ENCODE measurements around the gene ANXA3. TPM values are rescaled to one million over a fixed set of nuclear protein-coding genes. Genes with fewer than 3 reads are reported as not detected.
"Not testable (repeated sequence)": the region's sequence is repeated elsewhere in the genome, so short reads cannot be mapped to it uniquely, and the experiment has no call there.

ANXA3 gene, protein sequence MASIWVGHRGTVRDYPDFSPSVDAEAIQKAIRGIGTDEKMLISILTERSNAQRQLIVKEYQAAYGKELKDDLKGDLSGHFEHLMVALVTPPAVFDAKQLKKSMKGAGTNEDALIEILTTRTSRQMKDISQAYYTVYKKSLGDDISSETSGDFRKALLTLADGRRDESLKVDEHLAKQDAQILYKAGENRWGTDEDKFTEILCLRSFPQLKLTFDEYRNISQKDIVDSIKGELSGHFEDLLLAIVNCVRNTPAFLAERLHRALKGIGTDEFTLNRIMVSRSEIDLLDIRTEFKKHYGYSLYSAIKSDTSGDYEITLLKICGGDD
- total RNA-seq (2014; rRNA removed; shearing (Covaris generic)): 102 and 112 TPM in 2 replicates
- 62.2 and 71.6 TPM in 2 replicates for polyA plus RNA-seq (2015; cell fraction: cytosol; rRNA removed)
- 87.5 and 105 TPM in 2 replicates for polyA plus RNA-seq (2015; cell fraction: nucleus; rRNA removed)

DNA sequence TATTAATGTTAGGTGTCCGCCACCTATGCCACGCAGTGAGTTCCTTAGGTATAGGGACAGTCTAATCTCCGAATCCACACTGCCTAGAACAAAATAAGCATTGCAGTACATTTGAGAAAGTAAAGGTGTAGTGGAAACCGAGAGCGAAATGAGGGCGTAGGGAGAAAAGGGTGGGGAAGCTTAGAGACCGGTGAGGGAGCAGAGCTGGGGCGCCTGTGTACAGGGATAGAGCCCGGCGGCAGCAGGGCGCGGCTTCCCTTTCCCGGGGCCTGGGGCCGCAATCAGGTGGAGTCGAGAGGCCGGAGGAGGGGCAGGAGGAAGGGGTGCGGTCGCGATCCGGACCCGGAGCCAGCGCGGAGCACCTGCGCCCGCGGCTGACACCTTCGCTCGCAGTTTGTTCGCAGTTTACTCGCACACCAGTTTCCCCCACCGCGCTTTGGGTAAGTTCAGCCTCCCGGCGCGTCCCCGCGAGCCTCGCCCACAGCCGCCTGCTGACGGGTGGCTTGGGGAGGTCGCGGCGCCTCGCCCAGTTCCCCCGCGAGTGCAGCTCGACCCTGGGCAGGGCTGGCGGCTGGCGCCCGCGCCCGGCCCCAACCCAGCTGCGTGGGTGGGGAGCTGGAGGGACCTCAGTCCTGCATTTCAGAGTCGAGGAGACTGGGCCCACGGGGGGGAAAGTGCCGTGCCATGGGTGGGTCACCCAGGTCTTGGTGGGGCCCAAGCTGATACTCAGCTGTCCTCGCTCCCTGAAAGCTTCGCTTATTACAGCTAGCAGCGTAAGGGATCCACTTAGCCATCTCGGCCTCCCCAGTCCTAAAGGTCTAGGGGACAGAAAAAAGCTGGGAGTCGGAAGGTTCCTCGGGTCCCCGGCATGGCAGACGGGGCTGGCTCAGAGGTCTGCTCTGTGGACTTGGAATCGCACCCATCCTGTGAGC is at the start of gene ANXA3:
TSS of gene ANXA3 (plus strand) at position 351 of the 932 bp plus-strand sequence. CDS start 2,704 bp downstream, outside the sequence.
- peak; percentile 40 for DNase-seq (ENCODE audit: low read depth)

DNA sequence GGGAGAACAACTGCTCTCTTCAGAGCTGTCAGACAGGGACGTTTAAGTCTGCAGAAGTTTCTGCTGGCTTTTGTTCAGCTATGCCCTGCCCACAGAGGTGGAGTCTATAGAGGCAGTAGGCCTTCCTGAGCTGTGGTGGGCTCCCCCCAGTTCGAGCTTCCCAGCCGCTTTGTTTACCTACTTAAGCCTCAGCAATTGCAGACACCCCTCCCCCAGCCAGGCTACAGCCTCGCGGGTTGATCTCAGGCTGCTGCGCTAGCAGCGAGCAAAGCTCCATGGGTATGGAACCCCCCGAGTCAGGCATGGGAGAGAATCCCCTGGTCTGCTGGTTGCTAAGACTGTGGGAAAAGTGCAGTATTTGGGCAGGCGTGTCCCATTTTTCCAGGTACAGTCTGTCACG is 45.3 kb upstream of the ANXA3 start:
- DNase-seq (ENCODE audit: low read depth): not testable (repeated sequence)

DNA sequence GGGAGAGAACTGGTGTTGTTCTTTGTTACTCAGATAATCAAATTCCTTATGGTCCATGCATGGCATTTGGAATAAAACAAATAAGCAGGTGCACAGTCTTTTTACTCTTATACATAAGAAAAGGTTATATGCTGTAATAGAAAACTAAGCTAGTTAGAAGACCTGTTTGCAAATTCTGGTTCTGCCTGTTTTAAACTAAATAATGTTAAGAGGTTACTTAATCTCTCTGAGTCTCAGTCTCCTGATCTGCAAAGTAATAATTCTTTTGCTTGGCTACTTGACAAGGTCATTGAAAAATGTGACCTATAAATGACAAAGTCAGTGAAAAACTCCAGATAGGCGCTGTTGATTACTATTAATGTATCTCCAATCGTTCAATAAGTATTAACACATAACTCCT is 42.5 kb upstream of the ANXA3 start:
- no peak for DNase-seq (ENCODE audit: low read depth)

DNA sequence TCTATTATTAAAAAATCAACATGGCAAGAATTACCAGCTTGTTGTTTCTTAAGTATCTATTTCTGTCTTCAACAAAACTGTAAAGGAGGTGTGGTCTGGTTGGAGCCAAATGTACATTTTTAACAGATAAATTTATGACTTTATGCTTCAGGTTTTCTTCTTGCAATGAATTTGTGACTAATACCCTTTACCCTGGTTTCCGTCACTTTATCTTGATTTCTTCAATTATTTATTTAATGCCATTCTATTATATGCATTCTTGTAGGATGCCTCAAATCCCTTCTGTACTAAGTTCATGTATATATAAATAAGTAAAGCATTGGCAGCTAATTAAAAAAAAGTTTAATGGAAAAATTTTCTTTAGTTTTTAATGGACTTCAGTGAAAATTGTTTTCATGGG is 41.5 kb upstream of the ANXA3 start:
- DNase-seq (ENCODE audit: low read depth): no peak

DNA sequence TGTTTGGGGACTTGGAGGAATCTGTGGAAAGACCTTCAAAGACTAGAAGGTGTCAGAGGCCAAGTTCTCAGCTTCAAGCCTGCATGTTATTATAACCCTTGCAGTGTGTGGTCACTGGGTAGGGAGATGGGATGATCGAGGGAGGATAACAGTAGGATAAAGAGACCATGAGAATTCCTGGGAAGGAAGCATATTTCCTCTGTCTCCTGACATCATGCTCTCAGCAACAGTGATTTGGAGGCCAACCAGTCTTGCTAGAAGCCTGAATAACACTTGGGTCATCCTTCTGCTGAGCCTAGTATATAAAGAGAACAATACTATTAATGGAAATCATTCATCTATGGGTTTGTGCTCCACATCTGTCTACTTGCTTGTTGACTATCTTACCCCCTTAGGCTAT is 40.9 kb upstream of the ANXA3 start:
- DNase-seq (ENCODE audit: low read depth): no peak

DNA sequence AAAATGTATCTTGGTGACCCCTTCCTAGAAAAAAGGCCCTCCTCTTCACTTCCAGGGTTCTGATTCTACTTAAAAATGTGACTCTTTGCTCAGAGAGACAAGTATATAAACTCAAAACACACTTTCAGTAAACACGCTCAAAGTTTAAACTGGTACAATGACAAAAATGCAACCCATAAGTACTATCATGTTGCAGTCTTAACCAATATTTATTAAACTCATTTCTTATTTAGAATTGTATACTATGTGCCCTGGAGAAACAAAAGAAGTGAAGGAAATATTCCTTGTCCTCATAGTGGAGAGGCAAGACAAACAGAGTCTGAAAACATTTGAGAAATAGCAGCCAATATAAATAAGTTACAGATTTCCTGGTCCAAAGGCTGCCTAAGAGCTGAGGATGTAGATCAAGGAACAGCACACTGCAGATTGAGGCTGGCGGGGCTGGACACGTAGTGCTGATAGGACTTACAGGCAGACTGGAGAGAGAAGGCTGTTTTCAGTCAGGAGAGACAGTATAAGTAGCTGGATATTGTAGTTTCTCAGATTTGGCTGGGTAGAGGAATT is 39.1 kb upstream of the ANXA3 start:
- DNase-seq (ENCODE audit: low read depth): no peak

DNA sequence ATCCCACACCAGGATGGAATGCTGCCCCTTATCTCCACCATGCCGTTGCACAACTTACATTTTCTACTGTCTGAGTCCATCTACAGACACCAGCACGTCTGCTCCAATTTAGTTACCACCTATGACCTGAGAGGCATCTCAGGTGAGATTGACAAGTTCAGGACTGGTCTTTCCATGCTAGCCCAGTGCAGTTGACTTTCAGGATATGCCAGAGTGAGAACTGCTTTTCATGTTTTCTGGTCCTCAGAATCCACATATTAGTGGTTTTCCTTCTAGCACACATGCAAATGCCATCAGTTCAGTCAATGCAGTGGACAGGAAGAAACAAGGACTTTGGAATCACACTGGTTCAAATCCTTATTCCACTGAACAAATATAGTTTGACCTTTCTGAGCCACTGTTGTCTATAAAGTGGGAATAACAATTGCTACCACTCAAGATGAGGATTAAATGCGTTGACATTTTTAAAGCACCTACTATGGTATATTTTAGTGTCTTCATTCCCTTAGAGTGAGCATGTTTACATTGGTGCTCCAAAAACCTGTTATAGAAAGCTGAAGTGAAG is 38.1 kb upstream of the ANXA3 start:
- DNase-seq (ENCODE audit: low read depth): no peak

DNA sequence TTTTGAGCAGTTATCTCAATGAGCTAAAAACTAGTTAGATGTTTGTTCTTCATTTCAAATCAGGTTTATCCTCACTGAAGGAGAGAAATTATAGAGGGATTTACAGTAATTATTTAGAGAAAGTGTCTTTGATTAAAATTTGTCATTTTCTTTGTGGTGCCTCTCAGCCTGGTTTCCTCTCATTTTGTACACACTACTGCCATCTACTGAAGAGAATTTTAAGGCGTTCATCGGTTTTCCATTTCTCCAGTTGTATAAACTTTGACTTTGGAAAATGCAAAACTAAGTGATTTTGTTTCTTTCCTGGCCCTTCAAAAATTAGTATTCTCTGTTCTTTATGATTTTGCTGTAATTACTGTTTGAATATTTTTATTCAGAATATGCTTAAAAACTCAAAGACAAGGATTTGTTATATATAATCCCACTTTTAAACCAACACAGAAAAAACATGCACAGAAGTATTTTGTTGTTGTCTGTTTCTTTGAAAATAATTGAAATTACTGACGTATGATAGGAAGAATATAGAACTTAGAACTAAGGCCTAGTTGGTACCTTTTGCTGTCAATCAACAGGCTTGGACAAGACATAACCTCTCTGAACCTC is 34.4 kb upstream of the ANXA3 start:
- peak; percentile 35 for DNase-seq (ENCODE audit: low read depth)

DNA sequence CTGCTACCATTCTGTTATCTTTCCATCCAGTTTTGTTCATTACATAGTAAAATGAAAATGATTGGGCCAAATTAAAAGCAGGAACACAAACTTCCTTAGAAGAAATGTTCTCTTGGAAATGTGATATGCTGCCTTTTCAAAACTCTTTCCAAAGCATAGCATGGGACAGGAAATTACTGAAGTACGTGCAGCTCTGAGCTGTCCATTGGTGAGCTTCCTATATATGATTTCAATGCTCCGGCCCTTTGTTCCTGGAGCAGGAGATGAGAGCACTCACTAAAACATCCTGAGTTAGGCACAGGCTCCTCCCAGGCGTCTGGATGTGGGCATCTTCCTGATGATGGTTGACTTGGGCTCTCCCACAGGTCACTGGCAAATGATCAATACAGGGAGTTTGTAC is 33.0 kb upstream of the ANXA3 start:
- peak; percentile 50 for DNase-seq (ENCODE audit: low read depth)

DNA sequence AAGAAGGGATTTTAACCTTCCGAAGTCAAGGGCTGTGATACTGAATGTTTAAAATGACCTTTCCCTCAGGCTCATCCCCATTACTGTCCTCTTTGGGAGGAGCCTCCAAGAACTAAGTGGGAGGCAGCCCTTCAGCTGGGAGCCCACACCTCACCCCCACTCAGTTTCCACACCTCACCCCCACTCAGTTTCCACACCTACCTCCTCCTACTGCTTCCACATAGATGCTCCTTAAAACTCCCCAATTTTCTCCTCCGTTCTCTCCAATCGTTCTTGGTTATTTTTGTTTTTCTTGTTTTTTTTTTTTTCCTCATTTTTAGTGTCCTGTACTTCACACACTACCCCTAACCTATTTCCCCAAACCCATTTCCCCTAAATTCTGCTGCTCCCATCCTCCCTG is 31.6 kb upstream of the ANXA3 start:
- DNase-seq (ENCODE audit: low read depth): no peak

DNA sequence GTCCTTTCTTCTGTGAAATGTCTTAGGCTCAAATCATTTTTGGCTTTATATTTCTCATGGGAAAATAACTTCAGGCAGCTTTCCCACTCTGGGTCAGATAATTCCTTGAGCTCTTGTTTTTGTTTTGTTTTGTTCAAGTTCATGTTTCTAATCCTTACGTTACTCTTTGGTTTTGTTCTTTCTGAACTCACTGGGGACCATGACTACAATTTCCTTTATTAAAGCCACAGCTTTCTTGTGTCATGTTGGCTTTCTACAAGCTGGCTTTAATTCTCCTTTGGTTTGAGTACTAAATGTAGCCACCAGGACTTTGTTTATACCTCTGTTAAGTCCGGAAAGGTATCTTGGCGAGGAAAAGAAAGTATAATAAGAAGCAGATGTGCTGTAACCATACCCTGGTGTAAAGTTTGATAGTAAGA is 30.8 kb upstream of the ANXA3 start:
- no peak for DNase-seq (ENCODE audit: low read depth)

DNA sequence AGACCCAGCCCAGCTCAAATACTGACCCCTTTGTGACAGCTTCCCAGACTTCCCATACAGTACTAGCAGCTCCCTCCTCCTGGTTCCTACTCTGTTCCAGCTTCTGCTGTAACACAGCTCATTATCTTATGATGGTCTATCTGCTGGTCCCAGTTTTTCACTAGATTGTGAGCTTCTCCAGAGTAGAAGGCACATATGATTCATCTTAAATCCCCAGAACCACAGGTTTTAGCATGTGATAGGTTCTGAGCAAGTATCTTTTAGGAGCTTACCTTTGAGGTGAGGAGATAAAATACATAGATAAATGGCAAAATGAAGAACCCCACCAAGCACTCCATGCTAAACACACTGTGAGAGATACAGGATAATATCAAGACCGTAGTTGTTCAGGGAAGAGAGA is 27.6 kb upstream of the ANXA3 start:
- DNase-seq (ENCODE audit: low read depth): no peak

DNA sequence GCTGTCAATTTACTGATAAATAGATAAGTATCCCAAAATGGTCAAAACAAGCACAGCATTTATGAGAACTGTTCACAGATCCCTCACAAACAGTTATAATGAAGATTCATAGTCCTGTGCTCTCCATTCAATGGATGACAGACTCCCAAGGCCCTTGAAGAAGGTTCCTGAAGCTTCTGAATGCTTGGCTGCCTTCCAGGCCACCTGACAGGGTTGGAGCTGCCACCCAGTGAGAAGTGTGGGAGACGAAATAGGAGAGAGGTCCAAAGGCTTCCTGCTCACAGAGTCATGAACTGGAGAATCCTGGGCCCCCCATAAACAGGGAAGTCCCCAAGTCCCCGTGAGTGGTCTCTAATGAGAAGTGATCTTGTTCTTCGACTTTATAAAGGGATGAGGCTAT is 26.0 kb upstream of the ANXA3 start:
- no peak for DNase-seq (ENCODE audit: low read depth)

DNA sequence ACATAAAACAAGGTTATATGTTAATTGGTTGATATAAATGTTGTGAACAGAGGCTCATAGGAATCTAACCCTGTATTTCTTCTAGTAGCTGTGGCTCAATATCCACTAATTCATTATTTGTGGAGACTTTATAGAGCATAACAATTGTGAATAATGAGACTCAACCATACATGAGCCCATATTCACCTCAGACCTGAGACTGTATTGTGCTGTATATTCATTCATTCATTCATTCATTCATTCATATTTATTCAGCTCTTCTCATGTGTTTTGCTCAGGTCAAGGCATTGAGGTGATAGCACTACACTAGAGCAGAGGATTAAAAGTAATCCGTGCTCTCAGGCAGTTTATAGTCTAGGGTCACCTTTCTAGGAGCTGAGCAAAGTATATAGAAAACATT is 24.5 kb upstream of the ANXA3 start:
- no peak for DNase-seq (ENCODE audit: low read depth)

DNA sequence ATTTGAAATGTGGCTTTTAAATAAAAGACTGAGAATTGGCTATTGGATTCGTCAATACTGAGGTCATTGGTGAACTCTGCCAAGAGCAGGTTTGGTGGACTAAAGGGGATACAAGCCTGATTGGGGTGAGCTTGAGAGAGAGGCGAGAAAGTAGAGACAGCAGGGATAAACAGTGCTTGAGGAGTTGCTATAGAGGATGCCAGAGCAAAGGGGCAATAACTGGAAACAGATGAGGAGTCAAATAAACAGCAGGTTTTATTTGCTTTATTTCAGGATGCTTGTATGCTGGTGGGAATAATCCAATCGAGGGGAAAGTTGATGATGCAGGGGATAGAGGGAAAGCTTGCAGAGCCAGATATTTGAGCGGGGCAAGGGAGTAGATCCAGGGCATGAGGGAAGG is 24.0 kb upstream of the ANXA3 start:
- DNase-seq (ENCODE audit: low read depth): no peak

DNA sequence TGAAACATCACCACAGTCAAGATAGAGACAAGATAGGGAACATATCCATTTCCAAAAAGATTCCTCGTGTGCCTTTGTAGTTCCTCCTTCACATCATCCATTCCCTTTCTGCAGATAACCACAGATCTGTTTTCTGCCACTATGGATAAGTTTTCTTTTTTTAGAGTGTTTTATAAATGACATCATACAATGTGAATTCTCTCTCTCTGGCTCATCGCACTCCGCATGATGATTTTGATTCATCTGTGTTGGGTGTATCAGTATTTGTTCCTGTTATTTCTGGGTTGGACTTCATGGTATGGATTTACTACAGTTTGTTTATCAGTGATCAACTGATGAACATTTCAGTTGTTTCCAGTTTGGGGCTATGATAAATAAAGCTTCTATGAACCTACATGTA is 23.2 kb upstream of the ANXA3 start:
- DNase-seq (ENCODE audit: low read depth): no peak

DNA sequence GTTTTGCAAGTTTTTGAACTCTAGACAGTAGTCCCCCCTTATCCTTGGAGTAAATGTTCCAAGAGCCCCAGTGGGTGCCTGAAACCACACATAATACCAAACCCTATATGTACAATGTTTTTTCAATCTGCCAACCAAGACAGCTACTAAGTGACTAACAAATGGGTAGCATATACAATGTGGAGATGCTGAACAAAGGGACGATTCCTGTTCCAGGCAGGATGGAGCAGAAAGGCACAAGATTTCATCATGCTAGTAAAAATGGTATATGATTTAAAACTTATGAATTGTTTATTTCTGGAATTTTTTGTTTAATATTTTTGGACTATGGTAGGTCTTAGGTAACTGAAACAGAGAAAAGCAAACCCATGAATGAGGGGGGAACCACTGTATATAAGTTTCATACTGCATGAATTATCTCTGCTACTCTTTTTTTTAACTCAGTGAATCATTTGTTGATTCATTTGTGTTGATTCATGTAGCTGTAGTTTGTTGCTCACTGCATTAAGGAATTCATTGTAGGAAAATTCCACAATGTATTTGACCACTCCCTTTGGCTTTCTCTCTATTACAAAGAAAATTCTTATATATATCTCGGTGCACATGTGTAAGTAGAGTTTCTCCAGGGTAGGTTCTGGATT is 21.9 kb upstream of the ANXA3 start:
- DNase-seq (ENCODE audit: low read depth): peak; percentile 45

DNA sequence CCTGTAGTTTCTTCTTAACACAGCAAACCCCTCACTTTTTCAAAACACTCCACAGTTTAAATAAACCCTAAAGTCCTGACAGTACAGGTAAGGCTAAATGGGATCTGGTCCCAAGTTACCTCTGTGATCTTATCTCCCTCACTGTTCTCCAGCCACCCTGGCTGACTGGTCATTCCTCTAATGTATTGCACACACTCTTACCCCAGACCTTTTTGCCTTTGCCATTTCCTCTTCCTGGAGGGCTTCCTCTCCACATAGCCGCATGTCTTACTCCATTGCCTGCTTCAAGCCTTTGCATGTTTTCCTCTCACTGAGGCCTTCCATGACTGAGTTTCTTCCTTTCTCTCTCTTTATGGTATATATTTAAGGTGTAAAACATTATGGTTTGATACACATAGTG is 19.5 kb upstream of the ANXA3 start:
- DNase-seq (ENCODE audit: low read depth): no peak

DNA sequence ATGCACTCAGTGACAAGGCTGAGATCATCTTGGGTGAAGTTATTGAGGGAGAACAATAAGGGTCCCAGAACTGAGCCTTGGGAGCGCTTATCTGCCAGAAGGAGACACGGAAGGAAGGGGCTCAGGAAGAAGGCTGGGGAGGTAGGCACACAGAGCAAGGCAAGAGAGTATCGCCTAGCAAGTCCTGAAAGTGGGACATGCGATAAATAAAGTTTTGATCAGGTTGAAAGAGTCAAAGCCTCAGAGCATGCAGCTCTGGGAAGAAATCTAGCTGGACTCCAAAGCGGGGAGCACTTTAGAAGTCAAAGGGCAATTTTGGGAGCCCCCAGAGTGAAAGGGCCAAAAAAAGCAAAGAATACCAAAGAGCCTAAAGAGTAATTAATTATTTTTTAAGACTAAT is 17.7 kb upstream of the ANXA3 start:
- DNase-seq (ENCODE audit: low read depth): no peak

DNA sequence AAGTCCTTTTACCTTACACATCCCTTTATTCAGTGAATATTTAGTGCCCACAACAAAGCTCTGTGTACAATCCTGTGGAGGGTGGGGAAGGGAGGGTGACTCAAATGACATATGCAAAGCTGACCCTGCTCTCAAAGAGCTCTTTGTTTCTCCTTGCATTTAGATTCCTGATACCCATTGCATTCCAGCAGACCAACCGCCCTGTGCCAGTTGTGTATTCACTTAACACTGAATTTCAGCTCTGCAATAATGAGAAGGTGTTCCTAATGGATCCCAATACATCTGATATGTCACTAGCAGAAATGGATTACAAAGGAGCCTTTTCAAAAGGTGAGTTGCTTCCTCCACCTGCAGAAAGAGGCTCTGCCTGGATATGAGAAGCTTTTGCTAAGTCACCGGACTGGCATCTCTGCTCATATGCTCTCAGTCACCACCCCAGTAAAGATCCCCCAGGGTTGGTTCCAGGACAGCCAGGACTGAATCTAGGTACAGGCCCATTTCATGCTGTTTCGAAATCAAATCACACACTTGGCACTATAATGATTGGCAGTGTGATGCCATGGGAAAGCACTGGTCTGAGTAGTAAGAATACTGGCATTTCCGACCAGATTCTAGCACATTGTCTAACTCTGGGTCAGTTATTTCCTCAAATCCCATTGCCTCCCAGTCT is 17.1 kb upstream of the ANXA3 start:
- DNase-seq (ENCODE audit: low read depth): peak; percentile 87

All from HT1080 (cell line).